HEK293 (cell line): Measurements from ENCODE around the gene SUMO3.

Experiments
- CTCF ChIA-PET: fragments of 350-600 bp; formaldehyde crosslinking; extraction: SDS; loops from one replicate; lab custom pipeline; 2021; ENCODE audit warnings: antibody characterized with exemption; lab: Yijun Ruan, JAX
- POLR2A ChIA-PET: fragments of 300-600 bp; formaldehyde crosslinking; extraction: SDS; loops from one replicate; lab custom pipeline; 2020; ENCODE audit warnings: antibody characterized with exemption, inconsistent platforms; lab: Yijun Ruan, JAX
- H3K27ac ChIP-seq: fragments of 200-500 bp; sonication (Bioruptor generic); 2 replicates; pipeline ENCODE4 v1.5.1; 2014; ENCODE audit warnings: low read depth, low read length, control low read depth, inconsistent platforms; ENCODE audit errors: extremely low read depth
- H3K36me3 ChIP-seq, 2 experiments: fragments of 200-500 bp in 1 of 2; sonication (Bioruptor generic) in 1 of 2; 1 replicate in 1 of 2; 2 replicates in 1 of 2; pipeline ENCODE4 v1.5.1; 2014 to 2017; ENCODE audit warnings: inconsistent platforms in 2 of 2, low read length in 2 of 2; ENCODE audit not compliant: control insufficient read depth in 2 of 2, insufficient read depth in 1 of 2
- H3K4me1 ChIP-seq: fragments of 200-500 bp; sonication (Bioruptor generic); 2 replicates; pipeline ENCODE4 v1.5.1; 2014; ENCODE audit warnings: mild to moderate bottlenecking, low read length, inconsistent platforms; ENCODE audit not compliant: control insufficient read depth, insufficient read depth
- H3K4me3 ChIP-seq: 2 replicates; pipeline ENCODE4 v1.5.1; 2011; ENCODE audit warnings: low read depth, mild to moderate bottlenecking, control low read depth, low read length, moderate library complexity
- H3K9me3 ChIP-seq: fragments of 200-500 bp; sonication (Bioruptor generic); 2 replicates; pipeline ENCODE4 v1.5.1; 2014; ENCODE audit warnings: low read depth, low read length, inconsistent platforms; ENCODE audit not compliant: control insufficient read depth, insufficient read depth
- GLIS1 ChIP-seq: fragments of 450-650 bp; formaldehyde crosslinking; IDR thresholded peaks from 2 replicates; pipeline ENCODE4 v1.5.1; 2016; ENCODE audit warnings: missing biosample characterization, missing genetic modification characterization
- KLF16 ChIP-seq: fragments of 450-650 bp; formaldehyde crosslinking; IDR thresholded peaks from 2 replicates; pipeline ENCODE4 v1.5.1; 2017; ENCODE audit warnings: missing biosample characterization, missing genetic modification characterization
- MYNN ChIP-seq: fragments of 450-650 bp; formaldehyde crosslinking; IDR thresholded peaks from 2 replicates; pipeline ENCODE4 v1.5.1; 2016; ENCODE audit warnings: missing biosample characterization, missing genetic modification characterization, borderline replicate concordance
- OSR2 ChIP-seq: fragments of 450-650 bp; formaldehyde crosslinking; IDR thresholded peaks from 2 replicates; pipeline ENCODE4 v1.5.1; 2016; ENCODE audit warnings: missing biosample characterization, missing genetic modification characterization
- SALL2 ChIP-seq: fragments of 450-650 bp; formaldehyde crosslinking; IDR thresholded peaks from 2 replicates; pipeline ENCODE4 v1.5.0; 2017; ENCODE audit warnings: missing biosample characterization, mild to moderate bottlenecking, missing genetic modification characterization, borderline replicate concordance
- WT1 ChIP-seq: fragments of 450-650 bp; formaldehyde crosslinking; IDR thresholded peaks from 2 replicates; pipeline ENCODE4 v1.5.1; 2016; ENCODE audit warnings: missing biosample characterization, missing genetic modification characterization
- YY1 ChIP-seq: fragments of 450-650 bp; formaldehyde crosslinking; IDR thresholded peaks from 2 replicates; pipeline ENCODE4 v1.5.1; 2018; ENCODE audit warnings: missing biosample characterization, missing genetic modification characterization
- ZNF112 ChIP-seq: fragments of 450-650 bp; formaldehyde crosslinking; IDR thresholded peaks from 2 replicates; pipeline ENCODE4 v1.5.0; 2017; ENCODE audit warnings: missing biosample characterization, missing genetic modification characterization
- ZNF274 ChIP-seq, 2 experiments: fragments of 200-500 bp in 1 of 2; fragments of 450-650 bp in 1 of 2; sonication (Bioruptor generic) in 1 of 2; formaldehyde crosslinking in 1 of 2; IDR thresholded peaks; 2 replicates each; pipeline versions ENCODE4 v1.5.1 to v1.6.1; 2014 to 2016; ENCODE audit warnings: borderline replicate concordance in 1 of 2, inconsistent platforms in 1 of 2, low read length in 1 of 2, missing biosample characterization in 1 of 2, missing genetic modification characterization in 1 of 2
- ZNF37A ChIP-seq: fragments of 450-650 bp; IDR thresholded peaks from 2 replicates; pipeline ENCODE4 v1.5.1; 2018; ENCODE audit warnings: missing biosample characterization, missing genetic modification characterization
- ZNF423 ChIP-seq: fragments of 450-650 bp; formaldehyde crosslinking; IDR thresholded peaks from 2 replicates; pipeline ENCODE4 v1.5.1; 2016; ENCODE audit warnings: missing biosample characterization, missing genetic modification characterization
- ZNF501 ChIP-seq: fragments of 450-650 bp; formaldehyde crosslinking; IDR thresholded peaks from 2 replicates; pipeline ENCODE4 v1.5.1; 2016; ENCODE audit warnings: missing biosample characterization, missing genetic modification characterization
- ZNF624 ChIP-seq: fragments of 450-650 bp; formaldehyde crosslinking; IDR thresholded peaks from 2 replicates; pipeline ENCODE4 v1.5.1; 2017; ENCODE audit warnings: missing biosample characterization, missing genetic modification characterization
- ZNF701 ChIP-seq: fragments of 450-650 bp; formaldehyde crosslinking; IDR thresholded peaks from 2 replicates; pipeline ENCODE4 v1.5.1; 2016; ENCODE audit warnings: missing biosample characterization, missing genetic modification characterization
- ZNF777 ChIP-seq: fragments of 450-650 bp; formaldehyde crosslinking; IDR thresholded peaks from 2 replicates; pipeline ENCODE4 v1.5.1; 2017; ENCODE audit warnings: missing biosample characterization, missing genetic modification characterization, borderline replicate concordance
- TF ChIP-seq, protein P1 (sequence below): sonication (generic); formaldehyde crosslinking; IDR thresholded peaks from 2 replicates; pipeline ENCODE4 v1.8.1; 2022; ENCODE audit warnings: mild to moderate bottlenecking, moderate library complexity, missing genetic modification reagents
- TF ChIP-seq, protein P2 (sequence below): fragments of 450-650 bp; formaldehyde crosslinking; IDR thresholded peaks from 2 replicates; pipeline ENCODE4 v1.5.1; 2016; ENCODE audit warnings: missing biosample characterization, missing genetic modification characterization
- TF ChIP-seq, protein P3 (sequence below): fragments of 450-650 bp; formaldehyde crosslinking; IDR thresholded peaks from 2 replicates; pipeline ENCODE4 v1.5.1; 2017; ENCODE audit warnings: missing biosample characterization, missing genetic modification characterization
- TF ChIP-seq, protein P4 (sequence below): fragments of 450-650 bp; formaldehyde crosslinking; IDR thresholded peaks from 2 replicates; pipeline ENCODE4 v1.5.1; 2016; ENCODE audit warnings: missing biosample characterization, missing genetic modification characterization
- TF ChIP-seq, protein P5 (sequence below): fragments of 450-650 bp; formaldehyde crosslinking; IDR thresholded peaks from 2 replicates; pipeline ENCODE4 v1.5.1; 2016; ENCODE audit warnings: missing biosample characterization, missing genetic modification characterization

The SUMO3 gene

DNA sequence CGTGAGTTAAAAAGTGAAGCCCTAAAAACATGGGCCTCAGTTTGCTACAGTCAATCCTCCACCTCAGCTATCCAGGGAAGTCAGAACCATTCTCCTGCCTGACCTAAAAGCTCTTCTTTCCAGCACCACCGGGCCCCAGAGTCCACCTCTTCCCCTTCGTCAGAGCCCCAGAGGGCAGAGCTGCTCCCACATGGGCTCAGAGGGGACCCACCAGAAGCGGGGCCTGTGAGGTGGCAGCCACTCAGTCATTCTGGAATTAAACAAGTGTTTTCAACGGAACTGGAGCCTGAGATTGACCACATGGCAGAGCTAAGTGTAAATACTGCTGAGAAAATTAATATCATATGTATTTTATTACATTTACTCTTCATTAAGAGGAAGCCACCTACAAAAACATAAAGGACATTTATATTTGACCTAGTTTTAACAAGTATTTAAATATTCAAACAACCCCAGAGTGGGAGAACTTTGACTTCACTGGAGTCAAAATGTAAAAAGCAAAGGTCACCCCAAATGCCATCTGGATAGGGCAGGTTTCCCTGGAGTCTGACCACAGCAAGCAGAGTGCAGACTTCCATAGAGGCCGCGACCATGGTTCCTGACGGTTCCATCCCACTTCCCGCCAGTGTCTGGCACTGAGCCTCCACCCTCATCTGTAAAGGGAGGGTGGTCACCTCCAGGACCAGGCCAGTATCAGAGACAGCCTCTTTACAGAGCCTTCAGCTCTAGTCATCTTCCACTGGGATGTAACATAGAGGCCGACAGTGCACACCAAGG lies 1.8 kb downstream of the SUMO3 start (continued):
- TF ChIP-seq, protein P1, sequence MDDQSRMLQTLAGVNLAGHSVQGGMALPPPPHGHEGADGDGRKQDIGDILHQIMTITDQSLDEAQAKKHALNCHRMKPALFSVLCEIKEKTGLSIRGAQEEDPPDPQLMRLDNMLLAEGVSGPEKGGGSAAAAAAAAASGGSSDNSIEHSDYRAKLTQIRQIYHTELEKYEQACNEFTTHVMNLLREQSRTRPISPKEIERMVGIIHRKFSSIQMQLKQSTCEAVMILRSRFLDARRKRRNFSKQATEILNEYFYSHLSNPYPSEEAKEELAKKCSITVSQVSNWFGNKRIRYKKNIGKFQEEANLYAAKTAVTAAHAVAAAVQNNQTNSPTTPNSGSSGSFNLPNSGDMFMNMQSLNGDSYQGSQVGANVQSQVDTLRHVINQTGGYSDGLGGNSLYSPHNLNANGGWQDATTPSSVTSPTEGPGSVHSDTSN: no peak
- no peak for TF ChIP-seq ZNF112 (tag by site-specific recombination)
- no peak for TF ChIP-seq ZNF501 (tag by site-specific recombination)
- no peak for TF ChIP-seq KLF16 (tag by site-specific recombination)
- no peak for TF ChIP-seq ZNF624 (tag by site-specific recombination)

DNA sequence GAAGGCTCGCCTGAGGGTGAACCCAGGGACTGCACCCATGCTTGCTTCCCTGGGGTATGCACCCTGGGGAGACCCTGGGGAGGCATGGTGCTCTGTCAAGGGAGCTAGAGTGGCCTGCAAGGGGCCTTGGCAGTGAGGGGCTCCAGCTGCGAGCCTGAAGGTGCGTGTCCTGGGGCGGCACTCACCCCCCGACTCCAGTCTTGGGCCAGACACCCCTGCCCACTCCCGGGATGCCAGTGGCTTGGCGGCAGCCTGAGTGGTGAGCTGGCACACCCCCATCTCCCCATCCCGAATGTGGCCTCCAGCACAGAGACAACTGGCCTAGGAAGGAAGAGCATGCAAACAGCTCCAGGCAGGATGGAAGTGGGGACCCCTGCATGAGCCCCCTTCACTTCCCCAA lies 2.6 kb downstream of the SUMO3 start:
- Histone ChIP-seq H3K36me3 (peaks cover 5 to 24% of the 10 kb centered on the region in 2 experiments; a peak in 2 of 3 replicates), H3K27ac (no peak overlapping the region), H3K9me3 (no peaks in the 10 kb centered on the region), H3K4me3 (no peak overlapping the region), H3K4me1 (no peaks in the 10 kb centered on the region)
- ChIA-PET POLR2A (interaction anchor here (1.5 to 1.6 kb wide), 2 partner anchors 11 to 14 kb away, joined by 3 read pairs; partner anchors contain the start of gene UBE2G2), CTCF (interaction anchor here (0.6 to 1.6 kb wide), 2 partner anchors 78 to 305 kb away, joined by 3 to 6 read pairs; no protein-coding TSS in a partner anchor)
- TF ChIP-seq ZNF701 (tag by site-specific recombination) (no peak), GLIS1 (tag by site-specific recombination) (peak; percentile 33; the same call in 1 of the 2 replicates), ZNF423 (tag by site-specific recombination) (0 out of 2 replicates have a peak, but pooled peaks have one; percentile 16), SALL2 (tag by site-specific recombination) (no peak), WT1 (tag by site-specific recombination) (no peak)
- TF ChIP-seq, protein P2, sequence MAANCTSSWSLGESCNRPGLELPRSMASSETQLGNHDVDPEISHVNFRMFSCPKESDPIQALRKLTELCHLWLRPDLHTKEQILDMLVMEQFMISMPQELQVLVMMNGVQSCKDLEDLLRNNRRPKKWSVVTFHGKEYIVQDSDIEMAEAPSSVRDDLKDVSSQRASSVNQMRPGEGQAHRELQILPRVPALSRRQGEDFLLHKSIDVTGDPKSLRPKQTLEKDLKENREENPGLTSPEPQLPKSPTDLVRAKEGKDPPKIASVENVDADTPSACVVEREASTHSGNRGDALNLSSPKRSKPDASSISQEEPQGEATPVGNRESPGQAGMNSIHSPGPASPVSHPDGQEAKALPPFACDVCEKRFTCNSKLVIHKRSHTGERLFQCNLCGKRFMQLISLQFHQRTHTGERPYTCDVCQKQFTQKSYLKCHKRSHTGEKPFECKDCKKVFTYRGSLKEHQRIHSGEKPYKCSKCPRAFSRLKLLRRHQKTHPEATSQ (tag by site-specific recombination): no peak

DNA sequence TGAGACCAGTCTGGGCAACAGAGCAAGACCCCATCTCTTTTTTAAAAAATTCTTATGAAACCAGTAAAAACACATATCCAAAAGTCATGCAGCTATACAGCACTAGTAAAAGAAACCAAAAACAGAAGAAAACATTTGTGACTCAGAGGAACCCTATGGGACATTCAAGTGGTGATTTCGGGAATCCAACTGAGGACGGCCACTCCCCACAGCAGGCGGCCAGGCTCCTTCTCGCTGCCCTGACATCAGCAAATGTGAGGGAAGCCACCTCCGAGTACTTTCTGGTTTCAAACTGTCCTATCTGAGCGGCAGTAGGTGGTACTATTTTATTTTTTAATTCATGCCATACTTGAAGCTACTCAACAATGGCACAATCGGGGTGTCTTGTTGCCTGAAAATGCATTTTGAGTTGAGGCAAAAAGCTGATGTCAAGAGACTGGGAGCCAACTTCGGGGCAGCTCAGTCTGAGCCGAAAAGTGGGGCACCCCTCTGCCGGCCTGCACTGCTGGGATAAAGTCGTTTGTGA lies 3.3 kb downstream of the SUMO3 start:
- CTCF ChIA-PET: interaction anchor here (1.6 kb wide), 1 partner anchor 304 kb away, joined by 6 read pairs; no protein-coding TSS in a partner anchor
- TF ChIP-seq, protein P3, sequence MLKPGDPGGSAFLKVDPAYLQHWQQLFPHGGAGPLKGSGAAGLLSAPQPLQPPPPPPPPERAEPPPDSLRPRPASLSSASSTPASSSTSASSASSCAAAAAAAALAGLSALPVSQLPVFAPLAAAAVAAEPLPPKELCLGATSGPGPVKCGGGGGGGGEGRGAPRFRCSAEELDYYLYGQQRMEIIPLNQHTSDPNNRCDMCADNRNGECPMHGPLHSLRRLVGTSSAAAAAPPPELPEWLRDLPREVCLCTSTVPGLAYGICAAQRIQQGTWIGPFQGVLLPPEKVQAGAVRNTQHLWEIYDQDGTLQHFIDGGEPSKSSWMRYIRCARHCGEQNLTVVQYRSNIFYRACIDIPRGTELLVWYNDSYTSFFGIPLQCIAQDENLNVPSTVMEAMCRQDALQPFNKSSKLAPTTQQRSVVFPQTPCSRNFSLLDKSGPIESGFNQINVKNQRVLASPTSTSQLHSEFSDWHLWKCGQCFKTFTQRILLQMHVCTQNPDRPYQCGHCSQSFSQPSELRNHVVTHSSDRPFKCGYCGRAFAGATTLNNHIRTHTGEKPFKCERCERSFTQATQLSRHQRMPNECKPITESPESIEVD (tag by site-specific recombination): no peak
- TF ChIP-seq OSR2 (tag by site-specific recombination): no peak
- no peak for TF ChIP-seq MYNN
- TF ChIP-seq ZNF274 (IDR thresholded peaks at IDR 0.05; ENCODE audit: low read length): no peak
- TF ChIP-seq ZNF274 (tag by site-specific recombination; IDR thresholded peaks at IDR 0.05; ENCODE audit: borderline replicate concordance): no peak
- no peak for TF ChIP-seq ZNF777 (tag by site-specific recombination)
- TF ChIP-seq, protein P4, sequence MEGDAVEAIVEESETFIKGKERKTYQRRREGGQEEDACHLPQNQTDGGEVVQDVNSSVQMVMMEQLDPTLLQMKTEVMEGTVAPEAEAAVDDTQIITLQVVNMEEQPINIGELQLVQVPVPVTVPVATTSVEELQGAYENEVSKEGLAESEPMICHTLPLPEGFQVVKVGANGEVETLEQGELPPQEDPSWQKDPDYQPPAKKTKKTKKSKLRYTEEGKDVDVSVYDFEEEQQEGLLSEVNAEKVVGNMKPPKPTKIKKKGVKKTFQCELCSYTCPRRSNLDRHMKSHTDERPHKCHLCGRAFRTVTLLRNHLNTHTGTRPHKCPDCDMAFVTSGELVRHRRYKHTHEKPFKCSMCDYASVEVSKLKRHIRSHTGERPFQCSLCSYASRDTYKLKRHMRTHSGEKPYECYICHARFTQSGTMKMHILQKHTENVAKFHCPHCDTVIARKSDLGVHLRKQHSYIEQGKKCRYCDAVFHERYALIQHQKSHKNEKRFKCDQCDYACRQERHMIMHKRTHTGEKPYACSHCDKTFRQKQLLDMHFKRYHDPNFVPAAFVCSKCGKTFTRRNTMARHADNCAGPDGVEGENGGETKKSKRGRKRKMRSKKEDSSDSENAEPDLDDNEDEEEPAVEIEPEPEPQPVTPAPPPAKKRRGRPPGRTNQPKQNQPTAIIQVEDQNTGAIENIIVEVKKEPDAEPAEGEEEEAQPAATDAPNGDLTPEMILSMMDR (tag by site-specific recombination): no peak
- TF ChIP-seq, protein P5, sequence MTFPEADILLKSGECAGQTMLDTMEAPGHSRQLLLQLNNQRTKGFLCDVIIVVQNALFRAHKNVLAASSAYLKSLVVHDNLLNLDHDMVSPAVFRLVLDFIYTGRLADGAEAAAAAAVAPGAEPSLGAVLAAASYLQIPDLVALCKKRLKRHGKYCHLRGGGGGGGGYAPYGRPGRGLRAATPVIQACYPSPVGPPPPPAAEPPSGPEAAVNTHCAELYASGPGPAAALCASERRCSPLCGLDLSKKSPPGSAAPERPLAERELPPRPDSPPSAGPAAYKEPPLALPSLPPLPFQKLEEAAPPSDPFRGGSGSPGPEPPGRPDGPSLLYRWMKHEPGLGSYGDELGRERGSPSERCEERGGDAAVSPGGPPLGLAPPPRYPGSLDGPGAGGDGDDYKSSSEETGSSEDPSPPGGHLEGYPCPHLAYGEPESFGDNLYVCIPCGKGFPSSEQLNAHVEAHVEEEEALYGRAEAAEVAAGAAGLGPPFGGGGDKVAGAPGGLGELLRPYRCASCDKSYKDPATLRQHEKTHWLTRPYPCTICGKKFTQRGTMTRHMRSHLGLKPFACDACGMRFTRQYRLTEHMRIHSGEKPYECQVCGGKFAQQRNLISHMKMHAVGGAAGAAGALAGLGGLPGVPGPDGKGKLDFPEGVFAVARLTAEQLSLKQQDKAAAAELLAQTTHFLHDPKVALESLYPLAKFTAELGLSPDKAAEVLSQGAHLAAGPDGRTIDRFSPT: no peak
- no peak for TF ChIP-seq ZNF37A (tag by site-specific recombination)
- TF ChIP-seq YY1 (tag by site-specific recombination): no peak
- Histone ChIP-seq H3K36me3 (peaks cover 5 to 30% of the 10 kb centered on the region in 2 experiments; a peak in 2 of 3 replicates), H3K9me3 (no peaks in the 10 kb centered on the region), H3K27ac (no peak overlapping the region), H3K4me1 (no peaks in the 10 kb centered on the region), H3K4me3 (no peak overlapping the region)
- POLR2A ChIA-PET: interaction anchor here (1.5 kb wide), 1 partner anchor 10 kb away, joined by 3 read pairs; no protein-coding TSS in a partner anchor
